Measurements from ENCODE around the gene SLC17A1. TPM values are rescaled to one million over a fixed set of nuclear protein-coding genes. Genes with fewer than 3 reads are reported as not detected.

Gene SLC17A1
- total and polyA plus RNA-seq, 2 of the 4 experiments (the other 2 are of a cell fraction): not detected

- Histone ChIP-seq H3K4me1 (ENCODE audit: control insufficient read depth, insufficient read depth, low read length) (no peaks in the 10 kb centered on the region), H3K36me3 (ENCODE audit: control insufficient read depth, insufficient read depth, low read length) (no peaks in the 10 kb centered on the region), H3K79me1 (ENCODE audit: low read depth in 1 of 2, low read length in 2 of 2) (no peaks in the 10 kb centered on the region), H3K23ac (ENCODE audit: low read depth, low read length) (no peak overlapping the region), H2BK15ac (ENCODE audit: low read depth, low read length) (no peak overlapping the region), H2BK120ac (ENCODE audit: low read depth, low read length) (no peak overlapping the region), H3K4ac (ENCODE audit: low read depth, low read length) (no peak overlapping the region), H3K27ac (ENCODE audit: insufficient read depth, low read length) (no peak overlapping the region), H3K4me3 (ENCODE audit: insufficient read depth, low read depth, low read length) (no peak overlapping the region), H2BK5ac (ENCODE audit: low read depth, low read length, poor library complexity, severe bottlenecking) (no peak overlapping the region), H3K56ac (ENCODE audit: extremely low read depth, insufficient read depth, low read length) (no peak overlapping the region), H3K9me3 (ENCODE audit: control insufficient read depth, insufficient read depth, low read length) (no peaks in the 10 kb centered on the region), H3K9ac (ENCODE audit: low read depth, low read length) (no peak overlapping the region), H2AK9ac (replicated peaks; ENCODE audit: low read depth, low read length, poor library complexity) (no peak overlapping the region), H3K9me1 (ENCODE audit: insufficient read depth, low read length) (no peaks in the 10 kb centered on the region), H2AK5ac (ENCODE audit: low read depth, low read length) (no peak overlapping the region), H2BK20ac (ENCODE audit: low read depth, low read length) (no peak overlapping the region), H3K18ac (ENCODE audit: low read depth, low read length) (no peak overlapping the region), H4K5ac (ENCODE audit: low read depth, low read length) (no peak overlapping the region), H4K20me1 (ENCODE audit: insufficient read depth, low read length) (no peaks in the 10 kb centered on the region), H4K8ac (ENCODE audit: low read depth in 2 of 2, low read length in 2 of 2) (no peak overlapping the region), H4K91ac (ENCODE audit: insufficient read depth, low read depth, low read length) (no peak overlapping the region), H2AFZ (replicated peaks; ENCODE audit: low read length, poor library complexity) (no peak overlapping the region), H3K27me3 (ENCODE audit: control insufficient read depth, insufficient read depth, low read length) (no peaks in the 10 kb centered on the region), H3K14ac (replicated peaks; ENCODE audit: low read depth, low read length) (no peak overlapping the region), H3K4me2 (ENCODE audit: low read depth, low read length) (no peak overlapping the region)
- ChIA-PET POLR2A (ENCODE audit: unreplicated experiment) (no interaction called here), CTCF (no interaction called here)
- 88% methylated on average over 3 of the region's 4 CpGs; no CpG with 5 or more reads in 1 of the 2 experiments for WGBS, 2 experiments (ENCODE audit: extremely low coverage in 2 of 2, insufficient read length in 1 of 2)
- in situ Hi-C loops (cut with MboI; ENCODE audit: low sequenced_read_pairs) (no loop called here), intact Hi-C loops (cut with micrococcal nuclease) (no loop called here), dilution Hi-C loops (cut with HindIII; ENCODE audit: low sequenced_read_pairs, unreplicated experiment) (no loop called here)
- DNase-seq: no peak
- ATAC-seq (ENCODE audit: low read depth): no peak
- no TSS peak for BruUV-seq (replicated peaks)
- no peak for TF ChIP-seq ELK1 (IDR thresholded peaks at IDR 0.05; ENCODE audit: borderline replicate concordance, low read depth, low read length)
- no peak for TF ChIP-seq MAFK (IDR thresholded peaks at IDR 0.05; ENCODE audit: low read depth, low read length)
- no peak for TF ChIP-seq FOS (IDR thresholded peaks at IDR 0.05; ENCODE audit: low read depth, low read length)
- no peak for TF ChIP-seq RAD21 (IDR thresholded peaks at IDR 0.05; ENCODE audit: low read length)
- TF ChIP-seq MAZ (IDR thresholded peaks at IDR 0.05; ENCODE audit: borderline replicate concordance, low read depth, low read length): no peak
- TF ChIP-seq BHLHE40 (IDR thresholded peaks at IDR 0.05; ENCODE audit: low read depth, low read length): no peak
- TF ChIP-seq RCOR1 (IDR thresholded peaks at IDR 0.05; ENCODE audit: insufficient replicate concordance, low read length): no peak
- TF ChIP-seq CHD1 (IDR thresholded peaks at IDR 0.05; ENCODE audit: low read depth, low read length): no peak
- no peak for TF ChIP-seq CEBPB (IDR thresholded peaks at IDR 0.05; ENCODE audit: low read depth, low read length)
- TF ChIP-seq CTCF (conservative IDR thresholded peaks at IDR 0.05; ENCODE audit: low read depth, low read length): no peak
- TF ChIP-seq RFX5 (IDR thresholded peaks at IDR 0.05; ENCODE audit: low read depth, low read length): no peak
- no peak for TF ChIP-seq SMC3 (IDR thresholded peaks at IDR 0.05; ENCODE audit: low read depth, low read length)
These were observed 30.4 kb downstream of the SLC17A1 start for GRCh38 chr6:25801436-25801835.
